HepG2 (cell line): Measurements from ENCODE around the gene IL1RL1. TPM values are rescaled to one million over a fixed set of nuclear protein-coding genes. Genes with fewer than 3 reads are reported as not detected.
A peak's percentile ranks its signal among the peaks of the same experiment; 100 is the strongest.

Experiments
- ATAC-seq: fragments of 200-7000 bp; cut with Tn5 transposase; 3 replicates; pipeline ENCODE4 v1.9.1; 2020; ENCODE audit warnings: mild to moderate bottlenecking, moderate library complexity
- BruUV-seq: library from RNA; stranded (reverse); fragments of 400-500 nt; replicated peaks from 2 replicates; lab custom pipeline; 2021; lab: Mats Ljungman, UMichigan
- CTCF ChIA-PET: fragments of 300-600 bp; formaldehyde crosslinking; extraction: SDS; loops from one replicate; lab custom pipeline; 2021; ENCODE audit warnings: low total read pairs, inconsistent platforms, low intra/inter-chr PET ratio; lab: Yijun Ruan, JAX
- POLR2A ChIA-PET: fragments of 350-600 bp; sonication (Branson Sonifier 250); formaldehyde crosslinking; loops from one replicate; lab custom pipeline; 2020; ENCODE audit warnings: antibody characterized with exemption, inconsistent platforms; lab: Yijun Ruan, JAX
- DNase-seq: peaks from one replicate; pipeline ENCODE4 v3.0.0-alpha.2; 2015; ENCODE audit warnings: low spot score
- FAIRE-seq: peaks from 3 replicates; lab custom pipeline; 2011; peaks lifted over from hg19 to GRCh38; lab: Jason Lieb, UNC
- H2AFZ ChIP-seq: one replicate; pipeline ENCODE4 v1.6.1; 2011; ENCODE audit warnings: low read length, inconsistent platforms
- H3K27ac ChIP-seq: fragments of 300-600 bp; 3 replicates; pipeline ENCODE4 v1.8.0; 2011; ENCODE audit warnings: mixed run types, mild to moderate bottlenecking, mixed read lengths, low read length, inconsistent platforms; ENCODE audit not compliant: insufficient read depth; ENCODE audit errors: extremely low read length
- H3K27me3 ChIP-seq, 2 experiments: fragments of 200-600 bp in 1 of 2; 2 replicates in 1 of 2; 3 replicates in 1 of 2; pipeline versions ENCODE4 v1.6.0 to v1.8.0; 2011; ENCODE audit warnings: low read length in 2 of 2, mild to moderate bottlenecking in 2 of 2, moderate library complexity in 2 of 2, inconsistent platforms in 1 of 2; ENCODE audit not compliant: insufficient read depth in 2 of 2, control insufficient read depth in 1 of 2
- H3K36me3 ChIP-seq, 2 experiments: fragments of 200-600 bp in 1 of 2; replicated peaks in 1 of 2; 2 replicates in 1 of 2; 3 replicates in 1 of 2; pipeline versions ENCODE4 v1.5.1 to v1.8.0; 2011; ENCODE audit warnings: low read length in 2 of 2, inconsistent platforms in 1 of 2; ENCODE audit not compliant: insufficient read depth in 2 of 2, control insufficient read depth in 1 of 2
- H3K4me1 ChIP-seq: 2 replicates; pipeline ENCODE4 v1.5.1; 2012; ENCODE audit warnings: low read length, inconsistent platforms; ENCODE audit not compliant: insufficient read depth
- H3K4me2 ChIP-seq: 2 replicates; pipeline ENCODE4 v1.6.0; 2011; ENCODE audit warnings: low read depth, low read length, inconsistent platforms
- H3K4me3 ChIP-seq, 3 experiments: fragments of 200-600 bp in 1 of 3; sonication (generic), shearing (Covaris generic) in 1 of 3; replicated peaks in 1 of 3; 2 replicates each; pipeline ENCODE4 v1.5.1; 2011 to 2016; ENCODE audit warnings: low read length in 3 of 3, inconsistent platforms in 2 of 3, low read depth in 2 of 3, mild to moderate bottlenecking in 2 of 3, control low read depth in 1 of 3, mixed read lengths in 1 of 3; ENCODE audit not compliant: insufficient read depth in 1 of 3
- H3K79me2 ChIP-seq: one replicate; pipeline ENCODE4 v1.6.1; 2011; ENCODE audit warnings: low read length, inconsistent platforms; ENCODE audit not compliant: insufficient read depth
- H3K9ac ChIP-seq: 2 replicates; pipeline ENCODE4 v1.6.0; 2011; ENCODE audit warnings: mild to moderate bottlenecking, low read depth, low read length, inconsistent platforms; ENCODE audit not compliant: insufficient read depth
- H3K9me3 ChIP-seq: 2 replicates; pipeline ENCODE4 v1.5.1; 2012; ENCODE audit warnings: mild to moderate bottlenecking, low read length
- H4K20me1 ChIP-seq: 2 replicates; pipeline ENCODE4 v1.6.0; 2011; ENCODE audit warnings: inconsistent platforms, mild to moderate bottlenecking, low read length, moderate library complexity; ENCODE audit not compliant: insufficient read depth
- FLYWCH1 ChIP-seq: sonication (generic); formaldehyde crosslinking; IDR thresholded peaks from 2 replicates; pipeline ENCODE4 v1.8.1; 2023; ENCODE audit warnings: mild to moderate bottlenecking, missing genetic modification reagents
- FOXK2 ChIP-seq: fragments of 450-650 bp; IDR thresholded peaks from 2 replicates; pipeline ENCODE4 v1.6.1; 2016
- MAFF ChIP-seq: IDR thresholded peaks from 2 replicates; pipeline ENCODE4 v1.6.1; 2011; ENCODE audit warnings: low read depth, low read length, improper control_type of control experiment
- MAFK ChIP-seq, 2 experiments: IDR thresholded peaks in 1 of 2; conservative IDR thresholded peaks in 1 of 2; 2 replicates each; pipeline ENCODE4 v1.6.1; 2011; ENCODE audit warnings: improper control_type of control experiment in 2 of 2, low read length in 2 of 2
- PHF21A ChIP-seq: sonication (generic); formaldehyde crosslinking; IDR thresholded peaks from 2 replicates; pipeline ENCODE4 v1.5.0; 2020; ENCODE audit warnings: mild to moderate bottlenecking, missing genetic modification reagents
- RFX3 ChIP-seq: IDR thresholded peaks from 2 replicates; pipeline ENCODE4 v1.6.1; 2016; ENCODE audit warnings: missing biosample characterization, missing genetic modification reagents
- SMARCE1 ChIP-seq: fragments of 450-650 bp; IDR thresholded peaks from 2 replicates; pipeline ENCODE4 v1.6.1; 2017; ENCODE audit warnings: borderline replicate concordance
- TBX3 ChIP-seq: fragments of 450-650 bp; IDR thresholded peaks from 2 replicates; pipeline ENCODE4 v1.6.1; 2017; ENCODE audit warnings: antibody characterized with exemption, mild to moderate bottlenecking, inconsistent platforms, borderline replicate concordance
- TMF1 ChIP-seq: sonication (generic); formaldehyde crosslinking; IDR thresholded peaks from 2 replicates; pipeline ENCODE4 v1.8.1; 2022; ENCODE audit warnings: low read depth, missing genetic modification reagents
- WIZ ChIP-seq: sonication (generic); formaldehyde crosslinking; IDR thresholded peaks from 2 replicates; pipeline ENCODE4 v1.5.1; 2020; ENCODE audit warnings: mild to moderate bottlenecking, missing genetic modification reagents
- ZNF143 ChIP-seq: sonication (generic); formaldehyde crosslinking; IDR thresholded peaks from 2 replicates; pipeline ENCODE4 v1.4.0; 2020; ENCODE audit warnings: missing genetic modification reagents
- ZNF264 ChIP-seq: sonication (generic); formaldehyde crosslinking; IDR thresholded peaks from 2 replicates; pipeline ENCODE4 v1.4.0; 2020; ENCODE audit warnings: missing genetic modification reagents
- ZNF354B ChIP-seq: sonication (generic); formaldehyde crosslinking; IDR thresholded peaks from 2 replicates; pipeline ENCODE4 v1.8.0; 2022; ENCODE audit warnings: mild to moderate bottlenecking, missing genetic modification reagents
- ZNF674 ChIP-seq: sonication (generic); formaldehyde crosslinking; IDR thresholded peaks from 2 replicates; pipeline ENCODE4 v1.5.0; 2020; ENCODE audit warnings: low read depth, mild to moderate bottlenecking, missing genetic modification reagents
- ZSCAN9 ChIP-seq: IDR thresholded peaks from 2 replicates; pipeline ENCODE4 v1.6.1; 2016; ENCODE audit warnings: borderline replicate concordance
- WGBS: methylation state at CpG from one replicate; pipeline ENCODE4 v1.1.6; 2017; ENCODE audit warnings: low lambda C conversion rate; 5-methylcytosine and 5-hydroxymethylcytosine counted together
- in situ Hi-C: cut with HindIII; loops from 2 replicates; pipeline ENCODE4 v1.10.0; 2017; ENCODE audit warnings: low pct_unique_long_range_greater_than_20kb; ENCODE audit not compliant: extremely low pct_ligation_motif_present
- intact Hi-C: fragments of 100-400 bp; cut with micrococcal nuclease; formaldehyde crosslinking; loops from one replicate; pipeline ENCODE4 v1.10.0; 2022; ENCODE audit not compliant: unreplicated experiment
- polyA plus RNA-seq, 8 experiments: library from polyadenylated mRNA; depleted of rRNA in 3 of 8; stranded (reverse) in 7 of 8; unstranded in 1 of 8; fragments of >200 nt; fragmentation: Illumina TruSeq in 4 of 8; extraction: Trizol in 4 of 8; gene quantifications; 2 replicates each; pipeline versions ENCODE4 v1.2.1 to v1.2.3, GENCODE V29; 2011 to 2016; ENCODE audit warnings: low read depth in 4 of 8, missing spikeins in 1 of 8, mixed read lengths in 1 of 8; ENCODE audit not compliant: insufficient read depth in 1 of 8
- total RNA-seq, 5 experiments: library from RNA; depleted of rRNA; stranded (reverse); fragments of >200 nt; fragmentation: Illumina TruSeq; extraction: Trizol; gene quantifications; 2 replicates each; pipeline ENCODE4 v1.2.3, GENCODE V29; 2016; ENCODE audit warnings: low read depth in 1 of 5
- TF ChIP-seq, protein P1 (sequence below): sonication (generic); formaldehyde crosslinking; IDR thresholded peaks from 2 replicates; pipeline ENCODE4 v1.8.1; 2023; ENCODE audit warnings: mild to moderate bottlenecking, missing genetic modification reagents
- TF ChIP-seq, protein P2 (sequence below): sonication (generic); formaldehyde crosslinking; IDR thresholded peaks from 2 replicates; pipeline ENCODE4 v1.4.0; 2020; ENCODE audit warnings: mild to moderate bottlenecking, missing genetic modification reagents

IL1RL1 gene
- total and polyA plus RNA-seq, 2 of the 13 experiments (the other 11 are each of a cell fraction or from before 2014, with no cell fraction given): 0.02 to 0.03 TPM

DNA sequence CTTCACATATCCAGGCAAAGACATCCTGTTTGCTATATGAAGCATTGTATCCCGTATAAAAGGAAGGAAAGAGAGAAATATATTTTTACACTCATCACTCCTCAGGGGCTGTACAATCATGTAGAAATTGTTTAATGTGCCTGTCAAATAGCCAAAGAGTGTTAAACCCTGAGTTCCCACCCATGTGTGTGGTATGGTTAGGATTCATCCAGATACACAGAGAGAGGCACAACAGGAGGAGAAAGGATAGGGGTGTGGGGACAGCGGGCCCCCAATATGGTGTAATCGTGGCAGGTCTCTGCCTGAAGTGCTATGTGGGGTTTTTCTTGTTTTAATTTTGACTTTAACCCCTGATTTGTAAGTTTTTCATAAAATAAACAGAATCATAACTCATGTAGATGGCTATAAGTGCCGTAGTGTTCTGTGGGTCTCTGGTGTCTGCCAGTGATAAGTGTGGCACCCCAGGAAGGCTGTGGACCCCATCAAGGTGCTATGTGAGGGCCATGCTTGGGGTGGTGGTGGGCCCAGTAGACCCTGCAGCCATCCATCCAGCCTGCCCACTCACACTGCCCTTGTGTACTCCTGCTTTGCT lies 34.1 kb downstream of the IL1RL1 start:
- ChIA-PET POLR2A (no interaction called here), CTCF (no interaction called here)
- FAIRE-seq: no peak
- Histone ChIP-seq H3K4me1 (no peaks in the 10 kb centered on the region), H4K20me1 (no peaks in the 10 kb centered on the region), H3K9ac (no peak overlapping the region), H3K36me3 (no peaks in the 10 kb centered on the region), H2AFZ (no peak overlapping the region), H3K4me3 (no peak overlapping the region), H3K4me2 (no peak overlapping the region), H3K9me3 (no peaks in the 10 kb centered on the region), H3K27me3 (peaks cover 1 to 16% of the 10 kb centered on the region in 2 experiments; a peak in 2 of 5 replicates), H3K27ac (no peak overlapping the region), H3K79me2 (no peaks in the 10 kb centered on the region)
- no peak for TF ChIP-seq PHF21A (CRISPR knock-in tag)
- intact Hi-C loops: no loop called here
- no peak for ATAC-seq
- BruUV-seq: no TSS peak
- 28% methylated on average over 4 of the region's 4 CpGs for WGBS
- in situ Hi-C loops: no loop called here
- DNase-seq: no peak

DNA sequence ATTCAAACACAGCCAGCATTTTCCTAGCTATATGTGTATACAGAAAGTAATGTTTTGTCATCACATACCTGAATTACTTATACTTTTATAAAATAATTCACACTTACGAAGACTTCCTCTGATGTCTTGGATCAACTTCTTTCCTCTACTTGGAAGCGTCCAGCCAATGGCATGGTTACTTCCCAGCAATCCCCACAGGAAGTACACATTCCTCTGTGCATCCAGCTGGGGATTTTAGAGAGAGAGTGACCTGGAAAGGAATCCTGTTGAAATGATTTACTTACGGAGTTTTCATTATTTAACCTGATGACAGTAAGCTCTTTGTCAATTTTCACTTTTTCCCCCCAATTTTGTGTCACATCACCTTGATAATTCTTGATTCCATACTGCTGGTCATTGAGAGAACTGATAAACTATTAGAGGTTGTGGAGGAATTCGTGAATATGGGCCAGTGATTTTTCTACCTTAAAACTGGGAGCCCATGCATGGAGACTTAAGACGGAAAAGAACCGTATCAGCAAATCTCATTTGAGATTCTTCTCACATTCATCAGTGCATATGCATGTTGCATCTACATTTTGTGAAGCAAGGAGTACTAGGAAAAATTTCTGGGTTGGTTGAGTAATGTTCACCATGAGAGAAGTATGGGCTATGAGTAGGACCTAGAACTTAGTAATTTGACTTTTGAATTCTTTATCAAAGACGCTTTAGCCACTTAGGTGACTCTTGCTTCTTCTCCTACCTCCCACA lies 35.2 kb downstream of the IL1RL1 start:
- Histone ChIP-seq H3K9me3 (no peaks in the 10 kb centered on the region), H3K27ac (no peak overlapping the region), H3K79me2 (no peaks in the 10 kb centered on the region), H3K4me2 (no peak overlapping the region), H3K4me1 (no peaks in the 10 kb centered on the region), H4K20me1 (no peaks in the 10 kb centered on the region), H2AFZ (no peak overlapping the region), H3K27me3 (peaks cover 1 to 14% of the 10 kb centered on the region in 2 experiments; a peak in 2 of 5 replicates), H3K36me3 (no peaks in the 10 kb centered on the region), H3K9ac (no peak overlapping the region), H3K4me3 (no peak overlapping the region)
- intact Hi-C loops: no loop called here
- in situ Hi-C loops: no loop called here
- POLR2A ChIA-PET: no interaction called here
- DNase-seq: no peak
- CTCF ChIA-PET: no interaction called here
- FAIRE-seq: no peak
- 38% methylated on average over 7 of the region's 7 CpGs for WGBS
- no peak for ATAC-seq
- BruUV-seq: no TSS peak
- TF ChIP-seq ZNF354B: no peak
- TF ChIP-seq ZSCAN9 (CRISPR knock-in tag): no peak
- TF ChIP-seq, protein P1, sequence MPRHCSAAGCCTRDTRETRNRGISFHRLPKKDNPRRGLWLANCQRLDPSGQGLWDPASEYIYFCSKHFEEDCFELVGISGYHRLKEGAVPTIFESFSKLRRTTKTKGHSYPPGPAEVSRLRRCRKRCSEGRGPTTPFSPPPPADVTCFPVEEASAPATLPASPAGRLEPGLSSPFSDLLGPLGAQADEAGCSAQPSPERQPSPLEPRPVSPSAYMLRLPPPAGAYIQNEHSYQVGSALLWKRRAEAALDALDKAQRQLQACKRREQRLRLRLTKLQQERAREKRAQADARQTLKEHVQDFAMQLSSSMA: no peak
- peak; percentile 88 to 93 for TF ChIP-seq MAFK (conservative IDR thresholded peaks at IDR 0.05 in 1 of 2, IDR thresholded peaks at IDR 0.05 in 1 of 2; ENCODE audit: low read length in 2 of 2)
- TF ChIP-seq RFX3 (CRISPR knock-in tag): no peak
- no peak for TF ChIP-seq TBX3
- TF ChIP-seq, protein P2, sequence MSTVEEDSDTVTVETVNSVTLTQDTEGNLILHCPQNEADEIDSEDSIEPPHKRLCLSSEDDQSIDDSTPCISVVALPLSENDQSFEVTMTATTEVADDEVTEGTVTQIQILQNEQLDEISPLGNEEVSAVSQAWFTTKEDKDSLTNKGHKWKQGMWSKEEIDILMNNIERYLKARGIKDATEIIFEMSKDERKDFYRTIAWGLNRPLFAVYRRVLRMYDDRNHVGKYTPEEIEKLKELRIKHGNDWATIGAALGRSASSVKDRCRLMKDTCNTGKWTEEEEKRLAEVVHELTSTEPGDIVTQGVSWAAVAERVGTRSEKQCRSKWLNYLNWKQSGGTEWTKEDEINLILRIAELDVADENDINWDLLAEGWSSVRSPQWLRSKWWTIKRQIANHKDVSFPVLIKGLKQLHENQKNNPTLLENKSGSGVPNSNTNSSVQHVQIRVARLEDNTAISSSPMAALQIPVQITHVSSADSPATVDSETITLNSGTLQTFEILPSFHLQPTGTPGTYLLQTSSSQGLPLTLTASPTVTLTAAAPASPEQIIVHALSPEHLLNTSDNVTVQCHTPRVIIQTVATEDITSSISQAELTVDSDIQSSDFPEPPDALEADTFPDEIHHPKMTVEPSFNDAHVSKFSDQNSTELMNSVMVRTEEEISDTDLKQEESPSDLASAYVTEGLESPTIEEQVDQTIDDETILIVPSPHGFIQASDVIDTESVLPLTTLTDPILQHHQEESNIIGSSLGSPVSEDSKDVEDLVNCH (CRISPR knock-in tag): no peak
- TF ChIP-seq FOXK2: no peak
- no peak for TF ChIP-seq ZNF264 (CRISPR knock-in tag)
- TF ChIP-seq ZNF143 (CRISPR knock-in tag): no peak
- no peak for TF ChIP-seq TMF1 (CRISPR knock-in tag)
- TF ChIP-seq FLYWCH1 (CRISPR knock-in tag): no peak
- peak; percentile 87 for TF ChIP-seq MAFF
- TF ChIP-seq ZNF674 (CRISPR knock-in tag): no peak
- no peak for TF ChIP-seq SMARCE1
- no peak for TF ChIP-seq WIZ (CRISPR knock-in tag)
